ENCODE measurements around the gene GUCA1A.

DNA sequence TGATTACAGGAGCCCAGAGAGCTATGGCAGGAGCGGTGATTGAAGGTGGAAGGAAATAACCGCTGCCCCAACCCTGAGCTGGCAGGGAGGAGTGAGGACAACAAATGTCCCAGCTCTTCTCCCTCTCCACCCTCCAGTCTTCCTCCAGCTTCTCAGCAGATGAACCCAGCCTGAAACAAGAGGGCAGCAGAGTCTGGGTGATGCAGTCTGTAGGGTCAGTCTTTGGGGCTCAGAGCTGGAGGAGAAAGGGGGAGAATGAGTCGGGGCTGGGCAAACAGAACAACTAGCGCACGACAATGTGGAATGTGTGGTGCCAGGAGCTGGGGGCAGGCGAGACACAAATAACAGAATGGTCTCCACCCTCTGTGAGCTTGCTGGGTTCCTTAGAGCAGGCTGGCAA, 4.5 kb upstream of the GUCA1A start:
- TF ChIP-seq, protein P1, sequence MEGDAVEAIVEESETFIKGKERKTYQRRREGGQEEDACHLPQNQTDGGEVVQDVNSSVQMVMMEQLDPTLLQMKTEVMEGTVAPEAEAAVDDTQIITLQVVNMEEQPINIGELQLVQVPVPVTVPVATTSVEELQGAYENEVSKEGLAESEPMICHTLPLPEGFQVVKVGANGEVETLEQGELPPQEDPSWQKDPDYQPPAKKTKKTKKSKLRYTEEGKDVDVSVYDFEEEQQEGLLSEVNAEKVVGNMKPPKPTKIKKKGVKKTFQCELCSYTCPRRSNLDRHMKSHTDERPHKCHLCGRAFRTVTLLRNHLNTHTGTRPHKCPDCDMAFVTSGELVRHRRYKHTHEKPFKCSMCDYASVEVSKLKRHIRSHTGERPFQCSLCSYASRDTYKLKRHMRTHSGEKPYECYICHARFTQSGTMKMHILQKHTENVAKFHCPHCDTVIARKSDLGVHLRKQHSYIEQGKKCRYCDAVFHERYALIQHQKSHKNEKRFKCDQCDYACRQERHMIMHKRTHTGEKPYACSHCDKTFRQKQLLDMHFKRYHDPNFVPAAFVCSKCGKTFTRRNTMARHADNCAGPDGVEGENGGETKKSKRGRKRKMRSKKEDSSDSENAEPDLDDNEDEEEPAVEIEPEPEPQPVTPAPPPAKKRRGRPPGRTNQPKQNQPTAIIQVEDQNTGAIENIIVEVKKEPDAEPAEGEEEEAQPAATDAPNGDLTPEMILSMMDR (IDR thresholded peaks at IDR 0.05; ENCODE audit: low read depth, low read length), result no peak
- TF ChIP-seq, protein P2, sequence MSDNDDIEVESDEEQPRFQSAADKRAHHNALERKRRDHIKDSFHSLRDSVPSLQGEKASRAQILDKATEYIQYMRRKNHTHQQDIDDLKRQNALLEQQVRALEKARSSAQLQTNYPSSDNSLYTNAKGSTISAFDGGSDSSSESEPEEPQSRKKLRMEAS (IDR thresholded peaks at IDR 0.05; ENCODE audit: low read depth, low read length), result no peak
- no peak for TF ChIP-seq POLR2A (IDR thresholded peaks at IDR 0.05; ENCODE audit: extremely low read depth, insufficient read length)
- no peak for TF ChIP-seq MYC (IDR thresholded peaks at IDR 0.05; ENCODE audit: low read depth, low read length)
